Activated CD8-positive, alpha-beta T cell treated with anti-CD3 and anti-CD28 coated beads for 36 hours (primary cell): ENCODE results near the gene DOCK4. TPM values are rescaled to one million over a fixed set of nuclear protein-coding genes. Genes with fewer than 3 reads are reported as not detected.

Source experiments
- ATAC-seq: fragments of 200-7000 bp; cut with Tn5 transposase; one replicate; pipeline ENCODE4 v1.10.0; 2021; ENCODE audit warnings: mild to moderate bottlenecking, moderate library complexity
- CTCF ChIA-PET: fragments of 350-600 bp; sonication (Branson Sonifier 250); formaldehyde crosslinking; loops from one replicate; lab custom pipeline; 2021; ENCODE audit warnings: antibody characterized with exemption; lab: Charles Lee
- POLR2A ChIA-PET: fragments of 350-600 bp; sonication (Branson Sonifier 250); formaldehyde crosslinking; loops from one replicate; lab custom pipeline; 2021; ENCODE audit warnings: antibody characterized with exemption; lab: Charles Lee
- DNase-seq: peaks from one replicate; pipeline ENCODE4 v3.0.0-alpha.2; 2020
- H3K27ac Mint-ChIP-seq: one replicate; pipeline ENCODE4 v1.8.0; 2021; ENCODE audit warnings: mild to moderate bottlenecking, mixed read lengths
- H3K27me3 Mint-ChIP-seq: one replicate; pipeline ENCODE4 v1.8.0; 2021; ENCODE audit warnings: mixed read lengths
- H3K36me3 Mint-ChIP-seq: one replicate; pipeline ENCODE4 v1.8.0; 2021; ENCODE audit warnings: low read depth, mixed read lengths
- H3K4me1 Mint-ChIP-seq: one replicate; pipeline ENCODE4 v1.8.0; 2021; ENCODE audit warnings: low read depth, mixed read lengths
- H3K4me3 Mint-ChIP-seq: one replicate; pipeline ENCODE4 v1.8.0; 2021; ENCODE audit warnings: mild to moderate bottlenecking, moderate library complexity, mixed read lengths
- H3K9me3 Mint-ChIP-seq: one replicate; pipeline ENCODE4 v1.8.0; 2021; ENCODE audit warnings: mixed read lengths
- CTCF ChIP-seq: fragments of 200-600 bp; IDR thresholded peaks from one replicate; pipeline ENCODE4 v1.8.0; 2022; ENCODE audit warnings: antibody characterized with exemption, mild to moderate bottlenecking
- intact Hi-C: fragments of 100-400 bp; cut with micrococcal nuclease; formaldehyde crosslinking; loops from one replicate; pipeline ENCODE4 v1.10.0; 2022
- total RNA-seq, 2 experiments: library from RNA; stranded (reverse); gene quantifications; one replicate each; pipeline ENCODE4 v1.2.3, GENCODE V29; 2021

Gene DOCK4
- total RNA-seq, 2 experiments from 2014 or later = 0.31 to 0.32 TPM

GRCh38 chr7:111933609-111934008 is 272.6 kb downstream of the DOCK4 start:
- Mint-ChIP-seq H3K4me3 (no peak overlapping the region), H3K9me3 (no peaks in the 10 kb centered on the region), H3K4me1 (no peaks in the 10 kb centered on the region), H3K36me3 (no peaks in the 10 kb centered on the region), H3K27me3 (no peaks in the 10 kb centered on the region), H3K27ac (no peak overlapping the region)
- no peak for TF ChIP-seq CTCF
- intact Hi-C loops = no loop called here
- ATAC-seq (no peak), DNase-seq (no peak)
- ChIA-PET CTCF (interaction anchor here (1.2 kb wide), 1 partner anchor 9 kb away, joined by 3 read pairs; no protein-coding TSS in a partner anchor), POLR2A (no interaction called here)

- Mint-ChIP-seq H3K4me3 (no peak overlapping the region), H3K27me3 (no peaks in the 10 kb centered on the region), H3K27ac (no peak overlapping the region), H3K4me1 (no peaks in the 10 kb centered on the region), H3K36me3 (no peaks in the 10 kb centered on the region), H3K9me3 (no peaks in the 10 kb centered on the region)
- DNase-seq (no peak), ATAC-seq (no peak)
- CTCF ChIA-PET = no interaction called here
- no peak for TF ChIP-seq CTCF
- POLR2A ChIA-PET = no interaction called here
- intact Hi-C loops = no loop called here
These were observed 274.2 kb downstream of the DOCK4 start for GRCh38 chr7:111931958-111932357.

- DNase-seq = no peak
- intact Hi-C loops = no loop called here
- Mint-ChIP-seq H3K4me3 (no peak overlapping the region), H3K27ac (no peak overlapping the region), H3K4me1 (no peaks in the 10 kb centered on the region), H3K27me3 (no peaks in the 10 kb centered on the region), H3K9me3 (no peaks in the 10 kb centered on the region), H3K36me3 (no peaks in the 10 kb centered on the region)
- TF ChIP-seq CTCF = no peak
- ChIA-PET POLR2A (no interaction called here), CTCF (interaction anchor here (0.8 kb wide), 1 partner anchor 10 kb away, joined by 3 read pairs; no protein-coding TSS in a partner anchor)
- ATAC-seq = no peak
These were observed 275.1 kb downstream of the DOCK4 start for GRCh38 chr7:111931016-111931517.

GRCh38 chr7:111929264-111929663 is 276.9 kb downstream of the DOCK4 start:
- DNase-seq = no peak
- ATAC-seq = no peak
- no peaks in the 10 kb centered on the region for H3K9me3 Mint-ChIP-seq
- no peaks in the 10 kb centered on the region for H3K4me1 Mint-ChIP-seq
- H3K4me3 Mint-ChIP-seq = no peak overlapping the region
- CTCF ChIA-PET = interaction anchor here (0.7 kb wide), 1 partner anchor 60 kb away, joined by 6 read pairs; no protein-coding TSS in a partner anchor
- intact Hi-C loops = no loop called here
- POLR2A ChIA-PET = no interaction called here
- H3K36me3 Mint-ChIP-seq = no peaks in the 10 kb centered on the region
- peaks cover 1% of the 10 kb centered on the region for H3K27me3 Mint-ChIP-seq
- TF ChIP-seq CTCF = no peak
- H3K27ac Mint-ChIP-seq = no peak overlapping the region

- H3K4me3 Mint-ChIP-seq = no peak overlapping the region
- H3K27me3 Mint-ChIP-seq = peaks cover 7% of the 10 kb centered on the region
- DNase-seq (no peak), ATAC-seq (no peak)
- TF ChIP-seq CTCF = no peak
- H3K36me3 Mint-ChIP-seq = no peaks in the 10 kb centered on the region
- H3K4me1 Mint-ChIP-seq = no peaks in the 10 kb centered on the region
- H3K9me3 Mint-ChIP-seq = no peaks in the 10 kb centered on the region
- CTCF ChIA-PET = no interaction called here
- intact Hi-C loops = no loop called here
- POLR2A ChIA-PET = no interaction called here
- no peak overlapping the region for H3K27ac Mint-ChIP-seq
These were observed 278.7 kb downstream of the DOCK4 start for GRCh38 chr7:111927353-111928019.
